Liver (tissue), 9 donors: ENCODE results near the gene MYBPC1. TPM values are rescaled to one million over a fixed set of nuclear protein-coding genes. Genes with fewer than 3 reads are reported as not detected.

Source experiments
- DNase-seq: peaks from one replicate; pipeline ENCODE4 v3.0.0-alpha.2; 2017; ENCODE audit warnings: low spot score
- H3K27ac ChIP-seq, 2 donors: one replicate each; pipeline ENCODE4 v1.7.0; 2013; ENCODE audit warnings: inconsistent platforms in 2 of 2, low read length in 2 of 2, control low read depth in 1 of 2, low read depth in 1 of 2, mild to moderate bottlenecking in 1 of 2
- H3K27me3 ChIP-seq, 4 donors: one replicate each; pipeline versions ENCODE4 v1.6.1 to v1.7.0; 2013; ENCODE audit warnings: low read length in 3 of 4, inconsistent platforms in 1 of 4, mild to moderate bottlenecking in 1 of 4, moderate library complexity in 1 of 4; ENCODE audit not compliant: control insufficient read depth in 4 of 4, insufficient read depth in 4 of 4
- H3K36me3 ChIP-seq, 4 donors: one replicate each; pipeline versions ENCODE4 v1.6.1 to v1.7.0; 2013; ENCODE audit warnings: low read length in 3 of 4, mild to moderate bottlenecking in 3 of 4, low read depth in 1 of 4, moderate library complexity in 1 of 4; ENCODE audit not compliant: control insufficient read depth in 4 of 4, insufficient read depth in 3 of 4
- H3K4me1 ChIP-seq, 4 donors: one replicate each; pipeline versions ENCODE4 v1.6.1 to v1.7.0; 2013; ENCODE audit warnings: low read length in 3 of 4, mild to moderate bottlenecking in 3 of 4, moderate library complexity in 1 of 4; ENCODE audit not compliant: control insufficient read depth in 4 of 4, insufficient read depth in 4 of 4
- H3K4me3 ChIP-seq, 3 donors: one replicate each; pipeline versions ENCODE4 v1.6.1 to v1.7.0; 2013; ENCODE audit warnings: low read length in 3 of 3, control low read depth in 1 of 3, low read depth in 1 of 3, mild to moderate bottlenecking in 1 of 3
- H3K9ac ChIP-seq, 2 donors: one replicate each; pipeline ENCODE4 v1.7.0; 2013; ENCODE audit warnings: low read length in 2 of 2, mild to moderate bottlenecking in 2 of 2, moderate library complexity in 2 of 2, control low read depth in 1 of 2, low read depth in 1 of 2
- H3K9me3 ChIP-seq, 4 donors: one replicate each; pipeline versions ENCODE4 v1.6.1 to v1.7.0; 2013; ENCODE audit warnings: low read length in 3 of 4; ENCODE audit not compliant: control insufficient read depth in 4 of 4
- ATF3 ChIP-seq: IDR thresholded peaks from 2 replicates; pipeline ENCODE4 v1.6.1; 2016; ENCODE audit warnings: antibody characterized with exemption
- EGR1 ChIP-seq, 2 donors: IDR thresholded peaks; 2 replicates each; pipeline ENCODE4 v1.6.1; 2016 to 2018; ENCODE audit warnings: antibody characterized with exemption in 2 of 2, low read depth in 2 of 2
- FOXA1 ChIP-seq: IDR thresholded peaks from 2 replicates; pipeline ENCODE4 v1.6.1; 2016; ENCODE audit warnings: antibody characterized with exemption
- FOXA2 ChIP-seq: IDR thresholded peaks from 2 replicates; pipeline ENCODE4 v1.6.1; 2016; ENCODE audit warnings: antibody characterized with exemption
- GABPA ChIP-seq, 2 donors: IDR thresholded peaks in 1 of 2; conservative IDR thresholded peaks in 1 of 2; 2 replicates each; pipeline ENCODE4 v1.6.1; 2016; ENCODE audit warnings: antibody characterized with exemption in 2 of 2, mild to moderate bottlenecking in 1 of 2, moderate library complexity in 1 of 2
- HNF4A ChIP-seq, 2 donors: conservative IDR thresholded peaks; 2 replicates each; pipeline ENCODE4 v1.6.1; 2016; ENCODE audit warnings: antibody characterized with exemption in 2 of 2, mild to moderate bottlenecking in 2 of 2
- HNF4G ChIP-seq: IDR thresholded peaks from 2 replicates; pipeline ENCODE4 v1.6.1; 2016; ENCODE audit warnings: antibody characterized with exemption
- JUND ChIP-seq, 2 donors: IDR thresholded peaks; 2 replicates each; pipeline ENCODE4 v1.6.1; 2016; ENCODE audit warnings: antibody characterized with exemption in 2 of 2
- MAX ChIP-seq: IDR thresholded peaks from 2 replicates; pipeline ENCODE4 v1.6.1; 2016; ENCODE audit warnings: antibody characterized with exemption
- NR2F2 ChIP-seq: IDR thresholded peaks from 2 replicates; pipeline ENCODE4 v1.6.1; 2016; ENCODE audit warnings: antibody characterized with exemption
- RAD21 ChIP-seq, 2 donors: IDR thresholded peaks; 2 replicates each; pipeline ENCODE4 v1.6.1; 2016; ENCODE audit warnings: antibody characterized with exemption in 2 of 2, mild to moderate bottlenecking in 2 of 2
- REST ChIP-seq: IDR thresholded peaks from 2 replicates; pipeline ENCODE4 v1.6.1; 2016; ENCODE audit warnings: antibody characterized with exemption, mild to moderate bottlenecking
- RXRA ChIP-seq, 2 donors: IDR thresholded peaks; 2 replicates each; pipeline ENCODE4 v1.6.1; 2017 to 2018; ENCODE audit warnings: antibody characterized with exemption in 2 of 2, mild to moderate bottlenecking in 1 of 2
- SP1 ChIP-seq: IDR thresholded peaks from 2 replicates; pipeline ENCODE4 v1.6.1; 2018; ENCODE audit warnings: antibody characterized with exemption, mild to moderate bottlenecking
- TAF1 ChIP-seq: conservative IDR thresholded peaks from 2 replicates; pipeline ENCODE4 v1.6.1; 2016; ENCODE audit warnings: antibody characterized with exemption, mild to moderate bottlenecking
- YY1 ChIP-seq: IDR thresholded peaks from 2 replicates; pipeline ENCODE4 v1.6.1; 2016; ENCODE audit warnings: antibody characterized with exemption, mild to moderate bottlenecking
- ZBTB33 ChIP-seq: IDR thresholded peaks from 2 replicates; pipeline ENCODE4 v1.6.1; 2016; ENCODE audit warnings: antibody characterized with exemption
- WGBS: extraction: QIAGEN DNeasy Blood & Tissue Kit; methylation state at CpG from one replicate; pipeline ENCODE4 v1.1.7; 2013; 5-methylcytosine and 5-hydroxymethylcytosine counted together
- polyA plus RNA-seq, 2 donors: library from polyadenylated mRNA; stranded (reverse) in 1 of 2; unstranded in 1 of 2; fragments of 200-250 nt in 1 of 2; fragments of >200 nt in 1 of 2; fragmentation: Nextera tagmentation in 1 of 2; extraction: Ambion mirVana in 1 of 2; gene quantifications; one replicate each; pipeline versions ENCODE4 v1.2.1 to v1.2.3, GENCODE V29; 2013 to 2015
- total RNA-seq, 2 donors: library from RNA; depleted of rRNA; stranded (reverse); fragments of >200 nt; gene quantifications; one replicate each; pipeline ENCODE4 v1.2.3, GENCODE V29; 2014
- donor health status: healthy.
- donor health status: healthy.
- donor health status: healthy.
- donor health status: healthy.
- donor health status: healthy.

The MYBPC1 gene
- total and polyA plus RNA-seq, 4 donors: under 0.01 TPM; not detected in 3

GRCh38 chr12:101720118-101720517 lies 125.3 kb downstream of the MYBPC1 start (continued):
- TF ChIP-seq JUND (IDR thresholded peaks at IDR 0.05) (no peak), TAF1 (no peak)

- H3K9me3 ChIP-seq: no peaks in the 10 kb centered on the region
- TF ChIP-seq EGR1 (IDR thresholded peaks at IDR 0.05; ENCODE audit: low read depth in 2 of 2) (no peak), RAD21 (IDR thresholded peaks at IDR 0.05) (no peak), SP1 (no peak), TAF1 (no peak), RXRA (IDR thresholded peaks at IDR 0.05) (no peak), FOXA1 (no peak), ATF3 (no peak), HNF4G (no peak), MAX (no peak), JUND (IDR thresholded peaks at IDR 0.05) (no peak), YY1 (no peak), GABPA (IDR thresholded peaks at IDR 0.05 in 1 of 2, conservative IDR thresholded peaks at IDR 0.05 in 1 of 2) (no peak), NR2F2 (no peak)
- no peaks in the 10 kb centered on the region for H3K27me3 ChIP-seq
- WGBS: 98% methylated on average over 4 of the region's 4 CpGs
- no peak overlapping the region for H3K27ac ChIP-seq
- no peak overlapping the region for H3K9ac ChIP-seq
- peaks cover 2 to 30% (median 17%) of the 10 kb centered on the region in 4 donors for H3K36me3 ChIP-seq
- peaks cover 0 to 6% (median 0%) of the 10 kb centered on the region in 4 donors for H3K4me1 ChIP-seq
- DNase-seq: no peak
- H3K4me3 ChIP-seq: no peak overlapping the region
Measured at GRCh38 chr12:101722392-101722791, 127.6 kb downstream of the MYBPC1 start.

GRCh38 chr12:101727098-101727497 lies 132.3 kb downstream of the MYBPC1 start:
- no peak overlapping the region for H3K9ac ChIP-seq
- H3K36me3 ChIP-seq: peaks cover 2 to 47% (median 26%) of the 10 kb centered on the region in 4 donors
- H3K4me3 ChIP-seq: no peak overlapping the region
- DNase-seq: no peak
- TF ChIP-seq TAF1: no peak
- TF ChIP-seq YY1: no peak
- TF ChIP-seq EGR1 (IDR thresholded peaks at IDR 0.05; ENCODE audit: low read depth in 2 of 2): no peak
- TF ChIP-seq NR2F2: no peak
- no peak for TF ChIP-seq FOXA2
- no peak for TF ChIP-seq FOXA1
- no peak for TF ChIP-seq HNF4G
- TF ChIP-seq SP1: no peak
- TF ChIP-seq MAX: no peak
- no peak for TF ChIP-seq REST
- no peak for TF ChIP-seq RAD21 (IDR thresholded peaks at IDR 0.05)
- no peak for TF ChIP-seq JUND (IDR thresholded peaks at IDR 0.05)
- no peak for TF ChIP-seq HNF4A (conservative IDR thresholded peaks at IDR 0.05)
- no peak for TF ChIP-seq ZBTB33
- TF ChIP-seq GABPA (IDR thresholded peaks at IDR 0.05 in 1 of 2, conservative IDR thresholded peaks at IDR 0.05 in 1 of 2): no peak
- H3K9me3 ChIP-seq: no peaks in the 10 kb centered on the region
- H3K4me1 ChIP-seq: no peaks in the 10 kb centered on the region
- no peak overlapping the region for H3K27ac ChIP-seq
- H3K27me3 ChIP-seq: no peaks in the 10 kb centered on the region
